HG03159 (cell line): ENCODE data around the gene DOCK7.
"Not testable (repeated sequence)": the region's sequence is repeated elsewhere in the genome, so short reads cannot be mapped to it uniquely, and the experiment has no call there.

Source experiments
- ATAC-seq: cut with Tn5 transposase; IDR thresholded peaks from one replicate; pipeline ENCODE4 v1.9.1; 2021; ENCODE audit warnings: mild to moderate bottlenecking, moderate library complexity; ENCODE audit not compliant: unreplicated experiment

Gene DOCK7

DNA sequence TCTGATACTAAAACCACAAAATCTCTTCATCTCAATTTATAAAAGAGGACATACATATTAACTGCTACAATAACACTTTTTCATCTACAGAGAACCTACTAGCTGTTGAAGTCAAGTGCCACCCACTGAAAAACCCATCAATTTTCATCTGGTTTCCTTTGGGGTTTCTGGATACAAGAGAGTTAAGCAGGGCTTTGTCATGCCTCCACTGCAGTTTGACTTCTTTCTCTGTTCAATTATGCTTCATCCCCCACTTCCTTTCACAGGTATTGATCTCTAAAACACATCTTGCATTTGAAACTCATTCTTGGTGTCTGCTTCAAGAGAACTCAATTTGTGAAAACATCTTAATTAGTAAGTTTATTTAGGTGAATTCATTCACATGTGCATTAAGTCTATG is 151.3 kb downstream of the DOCK7 start:
- ATAC-seq, result no peak

DNA sequence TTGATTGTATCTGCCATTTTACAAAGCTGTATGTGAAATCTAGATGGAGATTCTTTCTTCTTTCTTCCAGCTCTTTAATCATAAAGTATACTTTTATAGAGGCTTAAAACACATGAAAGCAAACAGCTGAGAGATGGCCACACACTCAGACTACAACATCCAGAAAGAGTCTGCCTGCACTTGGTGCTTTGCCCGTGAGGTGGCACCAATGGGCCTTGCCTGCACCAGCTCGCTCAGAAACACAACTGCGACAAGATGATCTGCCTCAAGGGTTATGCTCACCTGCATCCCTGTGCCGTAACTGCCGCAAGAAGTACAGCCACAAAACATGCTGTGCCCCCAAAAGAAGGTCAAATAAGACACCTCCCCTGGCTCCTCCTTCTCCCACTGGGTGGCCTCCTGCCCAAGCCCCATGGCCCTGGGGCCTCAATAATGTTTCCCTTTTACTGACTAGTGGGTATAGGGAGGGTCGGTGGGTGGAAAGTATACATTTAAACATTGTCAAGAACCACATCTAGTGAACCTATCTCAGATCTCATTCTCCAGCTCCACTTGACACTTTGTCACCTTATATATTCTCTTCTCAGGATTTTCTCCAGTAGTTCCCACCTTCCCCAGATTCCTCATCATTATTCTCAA is 157.6 kb downstream of the DOCK7 start:
- peak; percentile 73 for ATAC-seq

DNA sequence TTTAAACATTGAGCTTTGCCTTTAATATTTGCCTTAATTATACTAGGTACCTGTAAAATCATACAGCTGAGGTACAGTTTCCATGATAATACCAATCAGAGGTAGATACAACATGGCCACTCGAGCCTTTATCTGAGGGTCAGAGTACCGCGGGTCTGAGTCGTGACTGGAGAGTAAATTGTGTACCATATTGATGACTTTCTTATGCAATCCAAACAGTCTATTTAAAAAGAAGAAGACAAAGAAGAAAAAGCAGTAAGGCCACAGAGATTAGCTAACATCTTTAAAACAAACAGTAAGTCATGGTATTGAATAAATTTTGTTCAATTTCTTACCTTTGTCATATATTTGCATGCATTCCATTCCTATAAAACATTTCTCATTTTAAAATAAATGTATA is 159.0 kb downstream of the DOCK7 start:
- no peak for ATAC-seq

DNA sequence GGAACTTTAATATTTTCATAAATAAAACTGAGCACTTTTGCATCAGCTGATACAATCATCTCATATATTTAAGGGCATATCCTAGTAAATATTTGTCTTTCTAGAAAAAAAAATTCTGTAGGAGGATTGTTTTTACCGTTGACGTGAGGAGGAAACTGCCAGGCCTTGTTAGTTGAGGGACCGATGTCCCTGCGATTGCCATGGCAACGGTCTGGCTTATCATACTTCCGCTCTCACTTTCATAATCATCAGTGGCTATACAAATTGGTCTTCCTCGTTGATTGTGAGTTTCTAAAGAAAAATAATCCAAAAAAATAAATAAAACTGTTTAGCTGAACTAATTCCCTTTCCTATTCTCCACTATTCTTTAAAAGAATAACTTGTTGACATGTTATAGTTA is 160.2 kb downstream of the DOCK7 start:
- no peak for ATAC-seq

- not testable (repeated sequence) for ATAC-seq
Observed at GRCh38 chr1:62527346-62527745, 160.8 kb downstream of the DOCK7 start.

GRCh38 chr1:62523860-62524259 is 164.3 kb downstream of the DOCK7 start:
- ATAC-seq, result no peak

DNA sequence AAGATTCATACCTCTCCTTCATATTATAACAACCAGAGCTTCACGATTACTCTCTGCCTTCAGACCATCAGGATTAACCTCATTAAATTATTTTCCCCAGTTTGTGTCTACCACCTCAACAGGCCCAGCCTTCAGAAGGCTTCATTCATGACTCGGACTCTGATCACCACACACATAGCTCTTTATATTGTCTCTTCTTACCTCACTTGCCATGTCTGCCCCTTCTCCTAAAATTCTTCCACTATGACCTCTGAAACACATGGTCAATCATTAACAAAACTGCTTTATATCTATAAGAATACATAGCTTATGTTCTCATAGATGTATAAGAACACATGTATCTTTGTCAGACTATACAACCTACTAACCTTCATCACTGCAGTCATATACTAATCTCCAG is 171.6 kb downstream of the DOCK7 start:
- ATAC-seq, result no peak

DNA sequence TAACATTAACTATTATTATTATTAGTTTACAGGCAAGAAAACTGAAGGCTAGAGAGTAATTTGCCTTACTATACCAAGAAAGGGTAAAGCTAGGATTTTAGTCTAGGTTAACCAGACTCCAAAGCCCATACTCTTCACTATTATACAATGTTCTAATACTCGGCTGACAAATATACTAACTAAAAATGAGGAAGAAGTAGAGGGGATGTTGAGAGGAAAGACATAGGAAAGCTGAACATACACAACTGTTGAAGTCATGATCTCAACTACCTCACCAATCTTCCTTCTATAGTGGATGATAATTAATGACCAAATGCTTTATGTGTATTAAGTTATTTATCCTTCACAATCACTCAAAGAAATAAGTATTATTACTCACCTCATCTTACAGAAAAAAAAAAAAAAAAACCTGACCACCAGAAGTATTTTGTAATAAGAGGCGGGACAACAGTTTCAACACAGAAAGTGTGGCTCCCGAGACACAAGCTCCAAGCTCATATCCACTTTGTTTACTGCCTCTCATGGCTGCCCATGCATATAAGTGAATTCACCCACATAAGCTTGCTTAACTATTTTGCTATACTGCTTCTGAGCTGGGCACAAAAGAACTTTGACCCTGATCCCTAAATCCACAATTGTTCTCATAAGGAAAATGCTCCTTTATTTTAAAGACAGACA is 173.3 kb downstream of the DOCK7 start:
- no peak for ATAC-seq

DNA sequence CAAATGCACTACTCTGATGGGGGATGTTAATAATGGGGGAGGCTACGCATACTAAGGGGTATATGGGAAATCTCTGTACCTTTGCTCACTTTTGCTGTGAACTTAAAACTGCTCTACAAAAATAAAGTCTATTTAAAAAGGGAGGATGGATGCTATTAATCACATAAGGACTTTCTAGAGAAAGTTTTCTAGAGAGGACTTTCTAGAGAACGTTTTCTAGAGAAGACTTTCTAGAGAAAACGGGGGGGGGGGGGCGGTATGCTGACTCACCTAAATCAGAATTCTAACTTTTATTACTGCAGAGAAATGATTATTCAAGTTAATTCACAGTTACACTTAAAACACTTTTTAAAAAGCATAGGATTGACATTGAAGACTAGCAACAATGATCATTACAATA is 175.2 kb downstream of the DOCK7 start:
- ATAC-seq, result no peak

DNA sequence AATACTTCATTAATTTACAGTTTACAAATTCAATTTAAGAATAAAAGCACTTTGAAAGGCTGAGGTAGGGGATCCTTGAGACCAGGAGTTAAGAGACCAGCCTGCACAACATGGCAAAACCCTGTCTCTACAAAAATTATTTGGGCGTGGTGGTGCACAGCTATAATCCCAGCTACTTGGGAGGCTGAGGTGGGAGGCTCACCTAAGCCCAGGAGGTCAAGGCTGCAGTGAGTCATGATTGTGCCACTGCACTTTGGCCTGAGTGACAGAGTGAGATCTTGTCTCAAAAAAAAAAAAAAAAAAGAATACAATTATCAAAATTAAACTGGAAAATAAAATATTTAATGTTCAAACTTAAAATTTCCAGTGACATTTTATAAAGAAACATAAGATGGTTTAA is 179.2 kb downstream of the DOCK7 start:
- ATAC-seq, result no peak

GRCh38 chr1:62508187-62508758 is 179.9 kb downstream of the DOCK7 start:
- no peak for ATAC-seq

DNA sequence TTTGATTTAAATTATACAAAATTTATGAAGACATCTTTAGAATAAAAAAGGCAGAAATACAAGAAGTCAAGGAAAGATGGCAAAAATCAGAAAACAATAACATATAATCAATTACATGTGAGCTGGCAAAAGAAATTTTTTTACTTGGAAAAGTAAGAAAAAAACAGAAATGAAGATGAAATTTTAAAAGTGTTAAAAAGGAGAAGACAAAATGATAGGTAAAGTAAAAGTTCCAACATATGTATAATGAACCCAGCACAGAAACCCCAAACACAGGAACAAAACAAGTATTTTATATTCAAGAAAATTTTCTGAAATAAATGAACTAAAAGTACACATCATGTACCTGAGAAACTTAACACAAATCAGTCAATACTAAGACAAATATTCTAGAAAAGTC is 188.0 kb downstream of the DOCK7 start:
- no peak for ATAC-seq

DNA sequence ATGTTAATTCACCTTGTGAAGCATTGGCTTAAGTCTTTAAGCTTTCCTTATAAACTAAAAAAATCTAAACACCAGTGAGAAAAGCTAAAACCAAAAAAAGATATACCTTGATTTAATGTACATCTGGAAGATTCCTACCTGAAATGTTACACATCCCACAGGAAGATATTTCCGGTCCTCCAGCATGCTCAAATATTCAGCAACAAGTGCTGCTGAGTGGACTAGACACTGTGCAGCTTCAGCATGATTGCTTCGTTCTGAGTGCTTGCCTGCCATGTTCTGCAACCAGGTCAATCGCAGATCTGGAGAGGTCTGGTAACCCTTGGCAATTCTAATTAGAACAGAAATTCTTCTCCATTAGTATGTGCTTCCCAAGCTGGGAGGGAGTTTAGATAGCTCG is 194.0 kb downstream of the DOCK7 start:
- ATAC-seq, result no peak

- ATAC-seq, result no peak
Observed at GRCh38 chr1:62493656-62494055, 194.5 kb downstream of the DOCK7 start.

GRCh38 chr1:62492521-62492920 is 195.7 kb downstream of the DOCK7 start:
- ATAC-seq, result no peak

- ATAC-seq, result no peak
Observed at GRCh38 chr1:62487956-62488355, 200.2 kb downstream of the DOCK7 start.

DNA sequence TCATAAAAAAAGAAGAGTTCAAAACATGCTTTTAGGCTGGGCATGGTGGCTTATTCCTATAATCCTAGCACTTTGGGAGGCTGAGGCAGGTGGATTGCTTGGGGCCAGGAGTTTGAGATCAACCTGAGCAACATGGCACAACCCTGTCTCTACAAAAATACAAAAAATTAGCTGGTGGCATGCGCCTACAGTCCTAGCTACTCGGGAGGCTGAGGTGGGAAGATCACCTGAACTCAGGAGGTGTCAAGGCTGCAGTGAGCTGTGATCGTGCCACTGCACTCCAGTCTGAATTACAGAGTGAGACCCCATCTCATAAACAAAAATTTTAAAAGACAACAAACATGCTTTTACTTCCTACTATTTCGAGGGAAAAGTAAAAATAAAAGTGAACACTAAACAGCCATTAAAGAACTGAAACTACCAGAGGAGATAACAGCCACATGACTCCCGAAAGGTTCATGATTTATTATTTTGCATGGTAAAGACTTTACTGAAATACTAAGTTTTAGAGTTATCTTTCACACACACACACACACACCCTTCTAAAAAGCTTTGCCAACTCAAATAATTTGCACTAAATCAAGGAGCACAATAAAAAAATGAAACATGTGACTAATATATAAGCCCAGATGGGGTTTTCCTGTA is 203.2 kb downstream of the DOCK7 start:
- ATAC-seq, result no peak

- no peak for ATAC-seq
Observed at GRCh38 chr1:62481681-62482080, 206.5 kb downstream of the DOCK7 start.

DNA sequence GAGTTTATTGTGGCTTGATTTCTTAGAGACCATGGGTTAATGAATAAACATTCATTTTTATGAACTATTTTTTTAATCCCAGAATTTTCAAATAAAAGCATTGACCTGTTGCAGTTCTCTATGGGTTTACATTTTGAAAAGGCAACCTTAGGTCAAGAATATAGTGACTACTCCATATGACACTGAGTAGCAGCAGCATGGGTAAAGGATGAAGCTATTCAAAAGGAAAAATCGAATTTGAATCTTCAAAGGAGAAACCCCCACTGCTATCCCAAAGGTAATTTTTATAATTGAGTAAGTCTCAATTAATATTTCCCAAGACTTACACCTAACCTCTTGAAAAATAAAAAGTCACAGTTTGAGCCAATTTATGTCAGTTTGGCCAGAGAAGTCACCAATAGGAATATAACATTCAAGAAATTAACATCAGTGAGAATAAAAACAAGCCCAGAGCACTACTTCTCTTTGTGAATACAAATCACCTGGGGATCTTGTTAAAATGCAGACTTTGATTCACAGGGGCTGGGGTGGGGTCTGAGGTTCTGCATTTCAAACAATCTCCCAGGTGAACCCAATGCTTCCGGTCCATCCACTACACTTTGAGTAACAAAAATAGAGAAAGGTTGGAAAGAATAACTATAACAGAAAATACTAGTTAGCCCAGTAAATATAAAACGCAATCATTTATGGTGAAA is 211.5 kb downstream of the DOCK7 start:
- ATAC-seq, result no peak

DNA sequence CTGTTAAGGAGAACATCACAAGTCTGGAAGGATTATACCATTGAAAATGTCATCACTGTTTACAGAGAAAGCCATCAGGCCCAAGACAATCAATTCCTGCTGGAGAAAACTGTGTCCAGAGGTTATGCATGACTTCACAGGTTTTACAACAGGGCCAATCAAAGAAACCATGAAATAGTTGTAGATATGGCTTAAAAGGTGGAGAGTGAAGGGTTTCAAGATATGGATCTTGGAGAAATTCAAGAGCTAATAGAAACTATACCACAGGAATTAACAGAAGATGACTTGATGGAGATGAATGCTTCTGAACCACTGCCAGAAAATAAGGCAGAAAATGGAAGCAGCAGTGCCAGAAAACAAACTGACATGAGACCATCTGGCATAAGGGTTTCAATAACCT is 221.1 kb downstream of the DOCK7 start:
- ATAC-seq, result no peak

DNA sequence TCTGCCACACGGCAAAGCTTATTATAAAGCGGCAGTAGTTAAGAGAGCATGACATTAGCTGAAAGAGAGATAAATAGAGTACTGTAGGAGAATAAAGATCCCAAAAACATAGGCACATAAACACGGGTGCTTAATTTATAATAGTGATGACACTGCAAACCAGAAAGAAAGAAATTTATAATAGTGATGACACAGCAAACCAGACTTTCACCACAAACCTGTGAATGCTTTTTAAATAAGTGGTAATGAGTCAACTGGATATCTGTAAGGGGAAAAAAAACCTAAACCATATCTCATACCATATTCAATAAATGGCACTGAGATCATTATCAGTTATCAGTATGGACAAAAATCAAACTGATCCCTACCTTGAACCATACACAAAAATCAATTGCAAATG is 225.8 kb downstream of the DOCK7 start:
- no peak for ATAC-seq
